Stimulated activated CD4-positive, alpha-beta T cell treated with anti-CD3 and anti-CD28 coated beads, Interleukin-1b, Interleukin-23, amount 100 ng/mL, for 1 hour (primary cell): ENCODE results near the gene FPGS.
"Not testable (repeated sequence)": the region's sequence is repeated elsewhere in the genome, so short reads cannot be mapped to it uniquely, and the experiment has no call there.

Experiments used
- DNase-seq, 2 donors: peaks; one replicate each; pipeline ENCODE4 v3.0.0-alpha.2; 2020; ENCODE audit warnings: low read depth in 2 of 2

FPGS gene

GRCh38 chr9:127838375-127839078 lies 35.8 kb downstream of the FPGS start:
- no peak for DNase-seq

GRCh38 chr9:127841087-127841835 lies 38.6 kb downstream of the FPGS start:
- no peak for DNase-seq

GRCh38 chr9:127844821-127845359 lies 42.2 kb downstream of the FPGS start:
- DNase-seq: no peak

DNA sequence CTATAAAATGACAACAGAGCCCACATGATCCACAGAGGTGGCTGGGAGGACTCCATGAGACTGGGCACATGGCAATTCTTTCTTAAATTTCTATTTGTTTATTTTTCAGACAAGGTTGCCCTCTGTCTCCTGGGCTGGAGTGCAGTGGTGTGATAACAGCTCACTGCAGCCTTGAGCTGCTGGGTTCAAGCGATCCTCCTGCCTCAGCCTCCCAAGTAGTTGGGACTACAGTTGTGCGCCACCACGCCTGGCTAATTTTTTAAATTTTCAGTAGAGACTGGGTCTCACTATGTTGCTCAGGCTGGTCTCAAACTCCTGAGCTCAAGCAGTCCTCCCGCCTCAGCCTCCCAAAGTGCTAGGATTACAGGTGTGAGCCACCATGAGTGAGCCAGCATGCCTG lies 42.9 kb downstream of the FPGS start:
- not testable (repeated sequence) for DNase-seq

GRCh38 chr9:127846443-127847177 lies 43.9 kb downstream of the FPGS start:
- no peak for DNase-seq

DNA sequence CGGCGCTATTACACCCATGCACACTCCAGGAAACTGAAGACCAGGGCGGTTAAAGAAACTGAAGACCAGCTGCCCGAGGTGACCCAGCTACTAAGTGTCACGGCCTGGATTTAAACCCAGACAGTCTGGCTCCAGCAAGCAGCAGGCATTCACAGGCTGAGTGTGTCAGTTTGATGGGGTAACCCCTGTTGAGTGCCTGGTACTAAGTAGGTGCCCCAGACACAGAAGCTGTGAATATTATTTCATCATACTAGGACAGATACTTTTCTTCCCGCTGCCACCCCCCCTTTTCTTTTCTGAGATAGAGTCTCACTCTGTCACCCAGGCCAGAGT lies 44.5 kb downstream of the FPGS start:
- DNase-seq: no peak

- no peak for DNase-seq
These were observed 45.4 kb downstream of the FPGS start for GRCh38 chr9:127847833-127848755.

DNA sequence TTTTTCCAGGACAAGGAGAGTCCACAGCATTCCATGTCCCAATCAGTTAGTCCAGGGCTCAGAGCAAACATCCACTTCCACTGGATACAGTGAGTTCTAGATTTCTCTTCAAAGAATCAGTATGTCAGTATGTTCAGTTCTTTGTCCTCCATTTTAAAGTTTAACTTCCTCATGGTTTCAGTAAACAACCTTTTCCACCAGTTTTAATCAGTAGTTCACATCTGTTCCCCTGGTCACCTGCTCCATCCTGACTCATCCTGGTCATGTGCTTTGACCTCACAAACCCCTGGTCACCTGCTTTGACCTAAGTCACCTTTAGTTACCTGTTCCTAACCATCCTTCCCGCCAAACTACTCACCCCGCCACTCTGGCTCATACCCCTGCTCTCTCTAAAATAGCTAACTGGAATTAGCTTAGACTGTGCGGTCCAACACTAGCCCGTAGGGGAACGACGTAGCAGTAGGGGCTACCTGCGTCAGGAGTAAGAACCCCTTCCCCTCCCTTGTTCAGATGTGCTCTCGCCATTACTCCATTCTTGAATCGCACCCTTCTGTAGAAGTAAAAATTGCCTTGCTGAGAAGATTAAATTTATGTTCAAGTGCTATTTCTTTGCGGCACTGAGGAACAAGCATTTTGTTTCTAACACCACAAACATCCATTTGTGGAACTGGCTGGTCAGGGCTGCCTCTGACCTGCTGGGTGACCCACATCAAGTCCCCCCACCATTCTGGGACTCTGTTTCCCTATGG lies 46.2 kb downstream of the FPGS start:
- no peak for DNase-seq

DNA sequence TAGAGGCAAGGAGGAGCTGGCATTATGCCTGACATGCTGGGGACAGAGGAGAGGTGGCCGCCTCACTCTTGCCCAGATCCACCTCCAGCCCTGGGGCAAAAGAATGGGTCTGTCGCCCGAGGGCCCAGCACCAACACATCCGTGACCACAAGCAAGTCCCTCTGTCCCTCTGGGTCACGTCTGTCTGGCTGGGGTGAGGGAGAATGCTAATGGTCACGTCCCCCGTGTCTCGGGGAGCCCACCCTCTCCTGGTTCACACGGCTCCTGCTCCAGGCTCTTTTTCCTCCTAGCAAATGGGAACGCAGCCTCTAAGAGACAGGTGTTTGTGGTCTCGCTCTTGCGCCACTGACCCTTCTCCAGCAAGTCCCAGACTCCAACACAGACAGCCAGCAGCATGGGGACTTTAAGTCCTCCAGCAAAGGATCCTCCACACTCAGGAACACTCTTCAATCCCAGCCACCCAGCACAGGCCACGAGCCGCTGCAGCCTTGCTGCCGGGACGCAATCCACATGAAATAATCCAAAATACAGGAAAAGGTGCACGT lies 47.7 kb downstream of the FPGS start:
- no peak for DNase-seq

GRCh38 chr9:127852829-127853228 lies 50.1 kb downstream of the FPGS start:
- no peak for DNase-seq

DNA sequence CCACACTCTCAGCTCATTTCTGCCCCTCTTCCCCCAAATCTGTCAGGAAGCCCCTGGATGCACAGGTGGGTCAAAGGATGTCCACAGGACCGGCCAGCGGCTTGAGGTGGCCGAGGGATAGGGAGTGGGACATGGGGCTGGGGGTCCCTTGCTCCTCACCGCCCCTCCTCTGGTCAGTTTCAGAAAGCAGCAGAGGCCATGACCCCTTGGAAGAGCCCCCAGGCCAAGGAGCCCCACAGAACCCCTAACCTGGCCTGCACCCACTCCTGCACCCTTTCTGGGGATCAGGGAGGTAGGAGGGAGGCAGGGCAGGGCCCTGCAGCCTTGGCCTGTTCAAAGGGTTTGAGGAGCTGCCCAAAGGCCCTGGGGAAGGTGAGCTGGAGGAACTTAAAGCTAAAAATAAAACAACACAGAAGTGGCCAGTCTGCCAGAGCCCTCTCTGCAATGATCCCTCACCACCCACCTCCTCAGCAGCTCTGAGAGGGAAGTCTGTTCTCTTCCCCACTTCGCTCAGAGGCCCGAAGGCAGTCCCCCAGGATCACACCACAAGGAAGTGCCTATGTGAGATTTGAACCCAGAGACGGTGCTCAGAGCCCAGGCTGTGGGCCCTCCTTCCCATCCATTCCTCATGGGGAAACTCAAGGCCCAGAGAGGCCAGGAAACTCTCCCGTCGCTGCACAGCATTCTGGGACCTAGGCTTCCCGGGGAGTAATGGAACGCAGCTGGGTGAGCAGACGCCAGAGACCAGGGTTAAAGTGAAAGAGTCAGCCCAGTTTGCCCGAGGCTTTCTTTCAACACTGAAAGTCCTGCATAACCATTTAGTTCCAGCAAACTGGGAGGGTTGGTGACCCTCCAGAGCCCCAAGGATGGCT lies 50.9 kb downstream of the FPGS start:
- DNase-seq: no peak

DNA sequence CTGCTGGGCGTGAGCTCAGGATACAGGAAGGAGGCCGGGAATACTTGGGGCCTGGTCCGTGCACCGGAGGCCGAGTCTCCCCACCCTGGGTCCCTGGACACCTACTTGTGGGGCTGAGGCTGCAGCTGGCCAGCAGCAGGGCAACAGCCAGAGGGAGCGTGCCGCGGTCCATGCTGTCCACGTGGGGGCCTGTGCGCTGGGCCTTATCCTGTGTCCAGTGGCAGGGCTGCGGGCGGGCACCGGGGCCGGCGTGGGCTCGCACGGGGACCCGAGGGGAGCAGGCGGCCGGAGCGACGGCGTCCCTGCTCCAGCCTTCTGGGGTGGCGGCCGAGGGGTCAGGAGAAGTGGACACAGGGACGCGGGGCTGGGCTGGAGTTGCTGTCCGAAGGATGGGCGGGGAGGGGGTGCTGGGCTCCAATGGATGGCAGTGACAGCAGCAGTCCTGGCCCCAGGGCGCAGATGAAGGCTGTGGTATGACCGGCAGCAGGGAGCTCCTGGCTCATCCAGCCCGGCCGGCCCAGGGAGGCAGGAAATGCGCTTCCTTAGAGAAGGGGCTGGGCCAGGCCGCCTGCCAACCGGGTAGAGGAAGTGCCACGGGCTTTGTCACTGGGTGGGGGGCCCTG lies 51.6 kb downstream of the FPGS start, which contains the start of gene ENG:
Gene ENG (minus strand): TSS at position 475 of the 623 bp plus-strand sequence. CDS start 303 bp downstream, at position 172.
- DNase-seq: no peak

DNA sequence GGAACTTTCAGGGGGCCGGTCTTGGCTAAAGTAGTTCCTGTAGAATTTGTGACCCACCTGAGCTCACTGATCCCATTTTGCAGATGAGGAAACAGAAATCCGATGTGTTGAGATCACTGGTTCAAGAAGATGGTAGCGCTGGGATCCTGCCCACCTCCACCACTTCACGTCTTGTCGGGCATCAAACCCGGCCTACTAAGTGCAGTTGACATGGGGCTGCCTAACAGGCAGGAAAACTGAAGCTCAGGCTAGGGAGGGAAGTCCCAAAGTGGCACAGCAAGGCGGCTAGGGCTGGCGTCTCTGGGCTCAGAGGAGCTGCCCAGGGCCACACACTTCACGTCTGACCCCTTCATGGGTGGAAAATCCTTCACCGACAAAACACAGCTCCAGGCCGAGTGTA lies 52.3 kb downstream of the FPGS start:
- no peak for DNase-seq

DNA sequence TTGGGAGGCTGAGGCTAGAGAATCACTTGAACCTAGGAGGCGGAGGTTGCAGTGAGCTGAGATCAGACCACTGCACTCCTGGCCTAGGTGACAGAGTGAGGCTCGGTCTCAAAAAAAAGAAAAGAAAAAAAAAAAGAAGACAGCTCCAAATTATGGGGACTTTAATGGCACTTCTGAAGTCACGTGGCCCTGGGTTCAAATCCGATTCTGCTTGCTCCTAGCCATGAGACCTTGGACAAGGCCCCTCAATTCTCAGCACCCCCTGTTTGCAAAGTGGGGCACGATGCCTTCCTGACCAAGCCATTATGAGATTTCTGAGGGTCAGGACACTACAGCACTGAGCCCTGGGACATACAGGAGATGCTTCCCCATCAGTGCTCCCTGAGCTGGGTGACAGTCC lies 52.8 kb downstream of the FPGS start:
- no peak for DNase-seq

- no peak for DNase-seq
These were observed 53.5 kb downstream of the FPGS start for GRCh38 chr9:127856094-127856728.

- no peak for DNase-seq
These were observed 54.0 kb downstream of the FPGS start for GRCh38 chr9:127856729-127857116.

DNA sequence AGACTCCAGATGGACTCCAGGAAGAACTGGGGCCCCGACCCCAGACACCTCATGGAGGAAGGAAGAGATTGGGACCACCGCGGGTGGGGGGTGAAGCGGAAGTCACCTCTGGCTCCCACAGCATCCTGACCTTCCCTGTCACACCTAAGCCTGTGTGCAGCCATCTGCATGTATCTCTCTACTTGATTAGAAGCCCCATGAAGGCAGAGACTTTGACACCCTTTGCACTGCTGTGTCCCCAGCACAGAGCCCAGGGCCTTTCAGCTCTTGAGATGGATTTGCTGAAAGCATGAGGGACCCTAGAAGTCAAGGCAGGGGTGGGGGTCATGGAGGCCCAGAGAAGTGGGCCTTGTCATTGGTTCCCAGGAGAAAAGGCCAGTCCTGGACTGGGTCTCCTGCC lies 54.6 kb downstream of the FPGS start:
- no peak for DNase-seq

GRCh38 chr9:127858041-127858512 lies 55.4 kb downstream of the FPGS start:
- no peak for DNase-seq
